Kidney epithelial cell (primary cell): ENCODE results near the gene NEMF. TPM values are rescaled to one million over a fixed set of nuclear protein-coding genes. Genes with fewer than 3 reads are reported as not detected.

Source experiments
- DNase-seq: peaks from one replicate; pipeline ENCODE4 v3.0.0-alpha.2; 2010; ENCODE audit warnings: low read depth
- H3K27me3 ChIP-seq: 2 replicates; pipeline ENCODE4 v1.6.0; 2011; ENCODE audit warnings: low read length; ENCODE audit not compliant: control insufficient read depth, insufficient read depth
- H3K36me3 ChIP-seq: 2 replicates; pipeline ENCODE4 v1.5.1; 2011; ENCODE audit warnings: low read length; ENCODE audit not compliant: control insufficient read depth, insufficient read depth
- H3K4me3 ChIP-seq: 2 replicates; pipeline ENCODE4 v1.5.1; 2011; ENCODE audit warnings: low read depth, mild to moderate bottlenecking, control low read depth, low read length
- total RNA-seq: library from RNA; depleted of rRNA; stranded (reverse); fragments of >200 nt; gene quantifications from 2 replicates; pipeline ENCODE4 v1.2.3, GENCODE V29; 2015
- TF ChIP-seq, protein P1 (sequence below): IDR thresholded peaks from 2 replicates; pipeline ENCODE4 v1.5.1; 2011; ENCODE audit warnings: mild to moderate bottlenecking, moderate library complexity, low read length, control low read depth, inconsistent platforms; ENCODE audit not compliant: insufficient read depth, poor library complexity, severe bottlenecking

The NEMF gene
- total RNA-seq, 1 donor from 2014 or later: 34.3 TPM

GRCh38 chr14:49886523-49886922 lies 33.9 kb upstream of the NEMF start:
- Histone ChIP-seq H3K27me3 (no peaks in the 10 kb centered on the region), H3K4me3 (no peak overlapping the region), H3K36me3 (no peaks in the 10 kb centered on the region)
- DNase-seq: no peak
- TF ChIP-seq, protein P1, sequence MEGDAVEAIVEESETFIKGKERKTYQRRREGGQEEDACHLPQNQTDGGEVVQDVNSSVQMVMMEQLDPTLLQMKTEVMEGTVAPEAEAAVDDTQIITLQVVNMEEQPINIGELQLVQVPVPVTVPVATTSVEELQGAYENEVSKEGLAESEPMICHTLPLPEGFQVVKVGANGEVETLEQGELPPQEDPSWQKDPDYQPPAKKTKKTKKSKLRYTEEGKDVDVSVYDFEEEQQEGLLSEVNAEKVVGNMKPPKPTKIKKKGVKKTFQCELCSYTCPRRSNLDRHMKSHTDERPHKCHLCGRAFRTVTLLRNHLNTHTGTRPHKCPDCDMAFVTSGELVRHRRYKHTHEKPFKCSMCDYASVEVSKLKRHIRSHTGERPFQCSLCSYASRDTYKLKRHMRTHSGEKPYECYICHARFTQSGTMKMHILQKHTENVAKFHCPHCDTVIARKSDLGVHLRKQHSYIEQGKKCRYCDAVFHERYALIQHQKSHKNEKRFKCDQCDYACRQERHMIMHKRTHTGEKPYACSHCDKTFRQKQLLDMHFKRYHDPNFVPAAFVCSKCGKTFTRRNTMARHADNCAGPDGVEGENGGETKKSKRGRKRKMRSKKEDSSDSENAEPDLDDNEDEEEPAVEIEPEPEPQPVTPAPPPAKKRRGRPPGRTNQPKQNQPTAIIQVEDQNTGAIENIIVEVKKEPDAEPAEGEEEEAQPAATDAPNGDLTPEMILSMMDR: no peak

DNA sequence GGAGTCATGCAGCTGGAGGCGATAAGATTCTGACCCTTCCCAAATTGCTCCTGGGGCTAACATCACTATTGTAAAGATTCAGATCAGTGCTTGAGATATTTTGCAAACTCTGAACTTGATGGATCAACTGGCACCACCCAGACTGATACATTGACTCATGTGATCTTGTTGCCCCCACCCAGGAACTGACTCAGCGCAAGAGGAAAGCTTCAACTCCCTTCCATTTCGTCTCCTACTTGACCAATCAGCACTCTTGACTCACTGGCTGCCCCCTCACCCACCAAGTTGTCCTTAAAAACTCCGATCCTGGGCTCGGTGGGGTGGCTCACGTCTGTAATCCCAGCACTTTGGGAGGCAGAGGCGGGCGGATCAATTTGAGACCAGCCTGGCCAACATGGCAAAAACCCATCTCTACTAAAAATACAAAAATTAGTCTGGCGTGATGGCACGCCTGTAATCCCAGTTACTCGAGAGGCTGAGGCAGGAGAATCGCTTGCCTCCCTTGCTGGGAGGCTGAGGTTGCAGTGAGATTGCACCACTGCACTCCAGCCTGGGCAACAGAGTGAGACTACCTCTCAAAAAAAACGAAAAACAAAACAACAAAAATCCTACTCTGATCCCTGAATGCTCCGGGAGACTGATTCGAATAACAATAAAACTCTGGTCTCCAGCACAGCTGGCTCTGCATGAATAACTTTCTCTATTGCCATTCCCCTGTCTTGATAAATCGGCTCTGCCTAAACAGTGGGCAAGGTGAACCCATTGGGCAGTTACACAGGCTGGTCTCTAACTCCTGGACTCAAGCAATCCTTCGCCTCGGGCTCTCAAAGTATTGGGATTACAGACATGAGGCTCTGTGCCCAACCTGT lies 30.5 kb upstream of the NEMF start:
- TF ChIP-seq, protein P1: no peak
- no peaks in the 10 kb centered on the region for H3K27me3 ChIP-seq
- H3K4me3 ChIP-seq: no peak overlapping the region
- H3K36me3 ChIP-seq: no peaks in the 10 kb centered on the region
- no peak for DNase-seq

- no peak for DNase-seq
- no peaks in the 10 kb centered on the region for H3K36me3 ChIP-seq
- H3K4me3 ChIP-seq: no peak overlapping the region
- TF ChIP-seq, protein P1: no peak
- H3K27me3 ChIP-seq: no peaks in the 10 kb centered on the region
Measured at GRCh38 chr14:49881350-49882001, 28.9 kb upstream of the NEMF start.

DNA sequence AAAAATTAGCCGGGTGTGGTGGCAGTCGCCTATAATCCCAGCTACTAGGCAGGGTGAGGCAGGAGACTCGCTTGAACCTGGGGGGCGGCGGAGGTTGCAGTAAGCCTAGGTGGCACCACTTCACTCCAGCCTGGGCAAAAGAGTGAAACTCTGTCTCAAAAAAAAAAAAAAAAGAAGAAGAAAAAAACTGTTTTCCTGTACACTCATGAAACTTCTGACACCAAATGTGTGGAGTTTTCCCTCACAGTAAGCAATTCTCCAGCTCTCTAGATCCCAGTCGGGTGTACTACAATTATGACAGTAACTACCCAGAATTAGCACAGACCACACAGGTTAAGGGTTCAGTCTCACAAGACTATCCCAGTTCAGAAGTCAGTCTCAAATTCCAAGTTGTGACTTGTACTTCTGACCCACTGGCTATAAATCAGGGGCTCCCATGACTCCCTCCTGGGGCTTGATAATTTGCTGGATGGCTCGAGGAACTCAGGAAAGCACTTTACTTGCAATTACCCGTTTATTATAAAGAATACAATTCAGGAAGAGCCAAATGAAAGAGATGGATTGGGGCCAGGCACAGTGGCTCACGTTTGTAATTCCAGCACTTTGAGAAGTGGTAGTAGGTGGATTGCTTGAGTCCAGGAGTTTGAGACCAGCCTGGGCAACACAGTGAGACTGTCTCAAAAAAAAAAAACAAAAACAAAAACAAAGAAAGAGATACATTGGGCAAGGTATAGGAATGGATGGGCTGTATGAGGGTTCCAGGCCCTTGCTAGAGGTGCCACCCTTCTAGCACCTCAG lies 27.9 kb upstream of the NEMF start:
- Histone ChIP-seq H3K27me3 (no peaks in the 10 kb centered on the region), H3K4me3 (no peak overlapping the region), H3K36me3 (no peaks in the 10 kb centered on the region)
- DNase-seq: no peak
- TF ChIP-seq, protein P1: no peak

- TF ChIP-seq, protein P1: peak; percentile 71
- Histone ChIP-seq H3K36me3 (no peaks in the 10 kb centered on the region), H3K4me3 (no peak overlapping the region), H3K27me3 (no peaks in the 10 kb centered on the region)
- DNase-seq: peak; percentile 31
Measured at GRCh38 chr14:49879646-49880204, 27.1 kb upstream of the NEMF start.
